Skin epidermis (tissue), 12 donors: Measurements from ENCODE around the gene GDF10.

ENCODE experiments used
- H3K27ac ChIP-seq, 21 experiments: fragments of 200-600 bp; sonication (generic) in 11 of 21; one replicate each; pipeline ENCODE4 v1.5.0; 2020; ENCODE audit warnings: mild to moderate bottlenecking in 3 of 21, inconsistent platforms in 2 of 21, moderate library complexity in 2 of 21
- H3K4me3 ChIP-seq, 7 experiments: fragments of 200-600 bp; sonication (generic) in 2 of 7; one replicate each; pipeline ENCODE4 v1.5.0; 2020; ENCODE audit warnings: inconsistent platforms in 2 of 7, mild to moderate bottlenecking in 2 of 7, moderate library complexity in 1 of 7

GDF10 gene

GRCh38 chr10:47288916-47289495 is 11.0 kb upstream of the GDF10 start:
- Histone ChIP-seq H3K4me3 (no peak overlapping the region), H3K27ac (no peak overlapping the region)

GRCh38 chr10:47289921-47290320 is 10.1 kb upstream of the GDF10 start:
- Histone ChIP-seq H3K4me3 (no peak overlapping the region), H3K27ac (no peak overlapping the region)

DNA sequence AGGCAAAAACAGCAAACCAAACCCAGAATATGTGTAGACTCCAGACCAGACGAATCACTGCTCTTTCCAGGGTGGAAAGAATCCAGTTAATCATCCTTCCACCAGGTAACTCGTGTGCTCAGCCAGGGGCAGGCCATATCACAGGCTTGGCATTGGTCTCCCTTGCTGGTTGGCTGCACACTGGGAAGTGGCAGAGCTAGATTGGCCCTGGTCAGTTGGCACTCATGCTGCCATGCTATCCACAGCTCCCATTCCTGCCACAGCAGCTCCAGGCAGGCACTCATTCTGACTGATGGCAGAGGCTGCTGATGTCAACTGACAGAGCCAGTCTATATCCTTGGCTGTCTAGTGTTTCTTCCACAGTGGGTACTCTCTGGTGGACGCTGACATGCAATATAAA is 9.7 kb upstream of the GDF10 start:
- Histone ChIP-seq H3K27ac (no peak overlapping the region), H3K4me3 (no peak overlapping the region)

- no peak overlapping the region for H3K4me3 ChIP-seq
- no peak overlapping the region for H3K27ac ChIP-seq
Observed at GRCh38 chr10:47291682-47292081, 8.3 kb upstream of the GDF10 start.

DNA sequence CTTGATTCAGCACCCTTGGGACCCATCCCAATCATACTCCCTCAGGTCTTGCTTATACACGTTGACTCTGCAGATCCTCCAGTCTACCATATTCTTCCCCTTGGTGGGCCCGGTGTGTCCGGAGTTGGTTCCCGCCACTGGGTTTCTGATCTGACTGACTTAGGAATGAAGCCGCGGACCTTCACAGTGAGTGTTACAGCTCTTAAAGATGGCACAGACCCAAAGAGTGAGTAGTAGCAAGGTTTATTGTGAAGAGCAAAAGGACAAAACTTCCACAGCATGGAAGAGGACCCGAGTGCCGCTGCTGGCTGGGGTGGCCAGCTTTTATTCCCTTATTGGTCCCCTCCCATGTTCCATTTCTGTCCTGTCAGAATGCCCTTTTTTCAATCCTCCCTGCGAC is 5.9 kb upstream of the GDF10 start:
- Histone ChIP-seq H3K27ac (no peak overlapping the region), H3K4me3 (no peak overlapping the region)

GRCh38 chr10:47294501-47294900 is 5.5 kb upstream of the GDF10 start:
- H3K27ac ChIP-seq, result no peak overlapping the region

DNA sequence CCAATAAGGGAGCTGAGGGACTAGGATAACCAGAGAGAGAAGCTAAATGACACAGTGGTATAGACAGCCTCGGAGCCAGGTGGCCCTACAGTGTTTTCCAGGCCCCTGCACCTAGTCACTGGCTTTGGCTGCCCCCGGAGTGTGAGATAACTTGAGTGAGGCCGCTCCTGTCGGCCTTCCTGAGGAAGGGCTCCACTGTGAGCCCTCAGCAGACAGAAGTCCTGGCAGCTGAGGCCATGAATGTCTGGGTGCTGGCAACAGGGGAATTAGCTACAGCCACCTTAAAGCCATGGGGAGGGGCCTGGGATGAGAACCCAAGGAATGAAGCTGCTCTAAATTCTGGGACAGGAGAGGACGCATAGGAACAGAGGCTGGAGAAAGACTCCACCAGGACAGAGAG is 4.6 kb upstream of the GDF10 start:
- Histone ChIP-seq H3K27ac (peak overlapping the region in 1 of 21 experiments; percentile 63), H3K4me3 (no peak overlapping the region)

More at GRCh38 chr10:47294501-47294900, 5.5 kb upstream of the GDF10 start:
- no peak overlapping the region for H3K4me3 ChIP-seq

DNA sequence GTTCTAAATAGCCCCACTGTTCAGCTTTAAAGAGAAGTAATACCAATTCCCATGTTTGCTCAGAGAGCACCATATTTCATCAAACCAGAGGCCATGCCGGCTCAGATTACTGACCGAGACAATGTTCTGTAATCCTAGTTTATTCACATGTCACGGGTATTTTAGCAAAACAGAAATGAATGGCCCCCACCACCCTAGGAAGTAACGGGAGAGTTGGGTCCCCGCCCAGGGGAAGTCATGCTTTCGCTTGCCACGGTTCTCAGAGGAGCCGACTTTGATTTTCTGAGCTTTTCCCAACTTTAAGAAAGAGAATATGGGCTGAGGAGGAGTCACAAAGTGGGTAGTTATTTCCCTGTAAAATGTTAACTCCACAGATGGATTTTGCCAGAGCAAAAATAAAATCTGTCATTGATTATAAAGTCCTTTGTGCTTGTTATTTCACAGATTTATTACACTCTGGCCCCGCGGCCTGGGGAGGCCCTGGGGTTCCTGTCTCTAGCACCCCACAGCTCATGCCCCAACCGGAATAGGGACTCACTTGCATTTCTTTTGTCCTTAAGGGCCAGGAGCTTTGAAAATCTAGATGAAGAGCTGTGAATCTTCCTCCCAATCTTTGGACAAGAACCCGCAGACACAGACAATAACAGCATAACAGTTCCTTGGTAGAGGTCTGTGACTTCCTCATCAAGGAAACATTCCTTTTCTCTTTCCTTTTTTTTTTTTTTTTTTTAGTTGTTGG is 3.7 kb upstream of the GDF10 start:
- peak overlapping the region in 3 of 21 experiments; percentile 23 to 63 (median 60) for H3K27ac ChIP-seq
- H3K4me3 ChIP-seq, result no peak overlapping the region

GRCh38 chr10:47296941-47297340 is 3.1 kb upstream of the GDF10 start:
- Histone ChIP-seq H3K27ac (no peak overlapping the region), H3K4me3 (no peak overlapping the region)

DNA sequence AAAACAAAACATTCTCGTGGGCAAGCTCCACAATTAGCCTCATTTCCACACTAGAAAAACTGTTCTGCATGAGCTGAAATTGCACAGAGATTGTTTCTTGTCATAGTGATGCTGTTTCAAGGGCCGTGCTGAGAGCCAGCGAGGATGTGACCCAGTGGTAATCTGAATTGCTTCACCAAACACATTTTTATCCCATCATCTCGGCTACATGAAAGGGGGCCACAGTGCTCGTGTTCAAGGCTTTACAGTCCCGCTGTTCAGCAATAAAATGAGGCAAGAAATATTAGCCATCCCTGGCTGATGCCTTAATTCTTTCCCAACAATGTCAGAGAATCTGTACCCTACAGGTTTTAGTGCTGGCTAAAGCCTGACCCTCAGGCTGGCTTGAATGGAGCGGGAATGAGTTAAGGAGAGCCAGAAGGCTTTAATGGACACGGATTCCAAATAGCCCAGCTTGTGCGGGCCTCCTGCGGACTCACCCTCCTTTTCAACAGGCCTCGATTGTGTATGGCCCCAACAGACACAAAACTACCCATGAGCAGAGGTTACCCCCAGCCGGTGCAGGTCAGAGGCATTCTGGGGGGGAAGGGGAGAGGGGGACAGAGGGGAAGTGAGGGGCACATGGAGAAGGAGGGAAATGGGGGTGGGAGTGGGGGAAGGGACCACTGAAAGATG is 2.0 kb upstream of the GDF10 start:
- Histone ChIP-seq H3K27ac (no peak overlapping the region), H3K4me3 (no peak overlapping the region)

GRCh38 chr10:47298715-47299114 is 1.3 kb upstream of the GDF10 start:
- Histone ChIP-seq H3K4me3 (no peak overlapping the region), H3K27ac (no peak overlapping the region)

DNA sequence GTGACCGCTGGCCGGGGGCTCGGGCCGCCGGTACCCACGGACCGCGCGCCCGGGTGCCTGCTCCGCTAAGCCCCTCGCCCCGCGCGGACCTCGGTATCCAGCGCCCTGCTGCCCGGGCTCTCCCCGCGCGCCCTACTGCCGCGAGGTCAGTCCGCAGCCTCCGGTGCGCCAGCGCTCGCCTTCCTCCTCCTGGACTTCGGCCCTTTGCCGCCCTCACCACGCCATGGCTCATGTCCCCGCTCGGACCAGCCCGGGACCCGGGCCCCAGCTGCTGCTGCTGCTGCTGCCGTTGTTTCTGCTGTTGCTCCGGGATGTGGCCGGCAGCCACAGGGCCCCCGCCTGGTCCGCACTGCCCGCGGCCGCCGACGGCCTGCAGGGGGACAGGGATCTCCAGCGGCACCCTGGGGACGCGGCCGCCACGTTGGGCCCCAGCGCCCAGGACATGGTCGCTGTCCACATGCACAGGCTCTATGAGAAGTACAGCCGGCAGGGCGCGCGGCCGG is 483 bp downstream of the GDF10 start:
- peak overlapping the region; percentile 13 to 53 (median 28) for H3K4me3 ChIP-seq
- peak overlapping the region in 1 of 21 experiments; percentile 18 for H3K27ac ChIP-seq

DNA sequence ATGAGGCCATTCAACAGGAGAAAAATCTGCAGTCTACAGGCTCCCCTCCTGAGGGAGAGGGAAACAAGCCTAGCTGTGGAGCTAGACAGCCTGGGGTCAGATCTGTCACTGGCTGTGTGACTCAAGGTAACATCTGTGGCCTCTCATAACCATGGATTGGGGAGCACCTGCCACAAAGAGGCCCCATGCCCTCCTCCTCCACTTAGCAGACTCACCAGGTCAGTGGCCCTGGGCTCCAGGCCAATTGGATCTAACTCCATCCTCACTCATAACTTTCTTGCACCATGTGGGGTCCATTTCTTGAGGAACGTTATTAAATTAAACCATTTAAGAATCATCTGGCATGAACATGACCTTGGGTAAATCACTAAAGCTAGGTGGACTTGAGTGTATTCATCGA is 1.8 kb downstream of the GDF10 start:
- Histone ChIP-seq H3K4me3 (no peak overlapping the region), H3K27ac (no peak overlapping the region)

GRCh38 chr10:47303105-47303504 is 3.1 kb downstream of the GDF10 start:
- H3K27ac ChIP-seq, result no peak overlapping the region
- H3K4me3 ChIP-seq, result no peak overlapping the region

- no peak overlapping the region for H3K27ac ChIP-seq
Observed at GRCh38 chr10:47303866-47304265, 3.9 kb downstream of the GDF10 start.

GRCh38 chr10:47305566-47305965 is 5.6 kb downstream of the GDF10 start:
- no peak overlapping the region for H3K27ac ChIP-seq
- no peak overlapping the region for H3K4me3 ChIP-seq

More at GRCh38 chr10:47303866-47304265, 3.9 kb downstream of the GDF10 start:
- H3K4me3 ChIP-seq, result no peak overlapping the region

- no peak overlapping the region for H3K4me3 ChIP-seq
Observed at GRCh38 chr10:47306387-47307210, 6.6 kb downstream of the GDF10 start.

DNA sequence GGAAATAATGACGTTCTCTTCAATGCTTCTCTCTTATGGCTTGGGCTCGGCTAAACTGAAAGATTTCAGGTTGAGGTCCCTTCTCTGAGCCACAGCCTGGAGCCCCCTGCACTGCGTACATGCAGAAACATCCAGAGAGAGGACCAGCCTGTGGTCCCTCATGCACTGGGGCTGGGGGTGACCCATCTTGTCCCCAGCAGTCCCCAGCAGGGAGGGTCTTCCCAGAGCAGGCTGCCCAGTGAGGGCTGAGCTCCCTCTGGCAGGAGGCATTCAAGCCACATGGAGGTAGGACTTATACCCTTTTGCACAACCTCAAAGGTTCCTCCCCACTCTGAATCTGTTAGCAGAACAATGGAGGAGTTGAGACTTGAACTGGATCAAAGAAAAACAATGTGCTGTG is 7.4 kb downstream of the GDF10 start:
- H3K4me3 ChIP-seq, result no peak overlapping the region
- H3K27ac ChIP-seq, result no peak overlapping the region

More at GRCh38 chr10:47306387-47307210, 6.6 kb downstream of the GDF10 start:
- H3K27ac ChIP-seq, result no peak overlapping the region

DNA sequence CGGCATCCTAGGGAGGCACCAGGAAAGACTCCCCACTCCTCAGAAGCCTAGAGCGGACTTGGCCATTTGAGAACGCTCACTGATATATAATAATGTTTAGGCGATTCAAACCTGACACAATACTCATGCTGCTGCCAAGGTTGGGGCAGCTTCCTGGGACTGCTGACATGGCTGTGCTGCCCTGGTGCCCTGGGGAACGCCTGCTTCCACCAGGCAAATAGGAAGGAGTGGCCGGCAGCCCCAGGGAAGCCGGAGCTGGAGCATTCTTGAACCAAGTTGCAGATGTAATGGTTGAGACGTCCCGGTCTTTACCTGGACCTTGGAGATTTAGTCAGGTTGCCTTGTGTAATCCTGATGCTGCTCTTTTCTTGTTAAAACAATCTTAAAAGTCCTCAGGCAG is 8.8 kb downstream of the GDF10 start:
- Histone ChIP-seq H3K4me3 (no peak overlapping the region), H3K27ac (no peak overlapping the region)
